GM19468 (cell line): ENCODE data around the gene KDSR.

Experiments used
- ATAC-seq: cut with Tn5 transposase; IDR thresholded peaks from one replicate; pipeline ENCODE4 v1.9.1; 2021; ENCODE audit warnings: mild to moderate bottlenecking, moderate library complexity, moderate number of reproducible peaks; ENCODE audit not compliant: unreplicated experiment; ENCODE audit errors: extremely low read depth

KDSR gene

GRCh38 chr18:63367053-63367953, at the start of gene KDSR:
TSS of gene KDSR (minus strand) at chr18:63367206. CDS start at chr18:63367118, 88 bp downstream.
- peak; percentile 78 for ATAC-seq

- no peak for ATAC-seq
Observed at GRCh38 chr18:63412953-63413352, 45.9 kb upstream of the KDSR start.

- ATAC-seq = no peak
Observed at GRCh38 chr18:63410792-63411191, 43.8 kb upstream of the KDSR start.

GRCh38 chr18:63409301-63409700, 42.3 kb upstream of the KDSR start:
- no peak for ATAC-seq

GRCh38 chr18:63407734-63408133, 40.7 kb upstream of the KDSR start:
- no peak for ATAC-seq

- no peak for ATAC-seq
Observed at GRCh38 chr18:63405986-63406385, 39.0 kb upstream of the KDSR start.

GRCh38 chr18:63402246-63403162, 35.5 kb upstream of the KDSR start:
- ATAC-seq = no peak

GRCh38 chr18:63399300-63399699, 32.3 kb upstream of the KDSR start:
- no peak for ATAC-seq

GRCh38 chr18:63397349-63397748, 30.3 kb upstream of the KDSR start:
- ATAC-seq = no peak

- ATAC-seq = no peak
Observed at GRCh38 chr18:63395503-63395902, 28.5 kb upstream of the KDSR start.

- no peak for ATAC-seq
Observed at GRCh38 chr18:63394954-63395353, 27.9 kb upstream of the KDSR start.

GRCh38 chr18:63387861-63388260, 20.9 kb upstream of the KDSR start:
- ATAC-seq = no peak

GRCh38 chr18:63382843-63383242, 15.8 kb upstream of the KDSR start:
- ATAC-seq = no peak

GRCh38 chr18:63379639-63379962, 12.6 kb upstream of the KDSR start:
- ATAC-seq = no peak

- ATAC-seq = no peak
Observed at GRCh38 chr18:63378919-63379638, 12.1 kb upstream of the KDSR start.

GRCh38 chr18:63377275-63377980, 10.4 kb upstream of the KDSR start:
- ATAC-seq = no peak

GRCh38 chr18:63376538-63376937, 9.5 kb upstream of the KDSR start:
- ATAC-seq = no peak

GRCh38 chr18:63374540-63374939, 7.5 kb upstream of the KDSR start:
- no peak for ATAC-seq

GRCh38 chr18:63373161-63373560, 6.2 kb upstream of the KDSR start:
- ATAC-seq = no peak

- no peak for ATAC-seq
Observed at GRCh38 chr18:63368611-63369010, 1.6 kb upstream of the KDSR start.
